ENCODE measurements around the gene TENT5C.
"Not testable (repeated sequence)": the region's sequence is repeated elsewhere in the genome, so short reads cannot be mapped to it uniquely, and the experiment has no call there.

Gene TENT5C

GRCh38 chr1:117605774-117606648 is at the start of gene TENT5C:
TENT5C (plus strand) TSS chr1:117606048; CDS start chr1:117622869, 16,821 bp downstream.
- DNase-seq, result peak; percentile 96

- DNase-seq, result no peak
Observed at GRCh38 chr1:117556341-117556740, 49.5 kb upstream of the TENT5C start.

- DNase-seq, result no peak
Observed at GRCh38 chr1:117556976-117557375, 48.9 kb upstream of the TENT5C start.

- not testable (repeated sequence) for DNase-seq
Observed at GRCh38 chr1:117558451-117558850, 47.4 kb upstream of the TENT5C start.

- DNase-seq, result no peak
Observed at GRCh38 chr1:117559139-117559538, 46.7 kb upstream of the TENT5C start.

GRCh38 chr1:117559985-117560384 is 45.9 kb upstream of the TENT5C start:
- no peak for DNase-seq

GRCh38 chr1:117561071-117561470 is 44.8 kb upstream of the TENT5C start:
- no peak for DNase-seq

- DNase-seq, result no peak
Observed at GRCh38 chr1:117561551-117561950, 44.3 kb upstream of the TENT5C start.

GRCh38 chr1:117562581-117563491 is 43.0 kb upstream of the TENT5C start:
- DNase-seq, result peak; percentile 36

GRCh38 chr1:117563492-117563875 is 42.4 kb upstream of the TENT5C start:
- DNase-seq, result no peak

GRCh38 chr1:117564227-117565075 is 41.4 kb upstream of the TENT5C start:
- DNase-seq, result no peak

- DNase-seq, result no peak
Observed at GRCh38 chr1:117565076-117565556, 40.7 kb upstream of the TENT5C start.

GRCh38 chr1:117565745-117566455 is 39.9 kb upstream of the TENT5C start:
- DNase-seq, result peak; percentile 35

- no peak for DNase-seq
Observed at GRCh38 chr1:117566556-117566955, 39.3 kb upstream of the TENT5C start.

GRCh38 chr1:117567435-117567834 is 38.4 kb upstream of the TENT5C start:
- no peak for DNase-seq

- no peak for DNase-seq
Observed at GRCh38 chr1:117567976-117568375, 37.9 kb upstream of the TENT5C start.

- DNase-seq, result no peak
Observed at GRCh38 chr1:117568999-117569398, 36.8 kb upstream of the TENT5C start.

- DNase-seq, result no peak
Observed at GRCh38 chr1:117569856-117570255, 36.0 kb upstream of the TENT5C start.

- no peak for DNase-seq
Observed at GRCh38 chr1:117570988-117571409, 34.8 kb upstream of the TENT5C start.

- no peak for DNase-seq
Observed at GRCh38 chr1:117571496-117571895, 34.4 kb upstream of the TENT5C start.

- no peak for DNase-seq
Observed at GRCh38 chr1:117572546-117572945, 33.3 kb upstream of the TENT5C start.
